HEK293 (cell line): ENCODE measurements around the gene EXOSC2.
A peak's percentile ranks its signal among the peaks of the same experiment; 100 is the strongest.

Experiments
- GLIS2 ChIP-seq: fragments of 450-650 bp; formaldehyde crosslinking; IDR thresholded peaks from 2 replicates; pipeline ENCODE4 v1.5.1; 2016; ENCODE audit warnings: missing biosample characterization, missing genetic modification characterization
- KLF10 ChIP-seq: fragments of 450-650 bp; IDR thresholded peaks from 2 replicates; pipeline ENCODE4 v1.5.1; 2018; ENCODE audit warnings: missing biosample characterization, mild to moderate bottlenecking, missing genetic modification characterization
- OSR2 ChIP-seq: fragments of 450-650 bp; formaldehyde crosslinking; IDR thresholded peaks from 2 replicates; pipeline ENCODE4 v1.5.1; 2016; ENCODE audit warnings: missing biosample characterization, missing genetic modification characterization
- PRDM1 ChIP-seq: fragments of 450-650 bp; formaldehyde crosslinking; IDR thresholded peaks from 2 replicates; pipeline ENCODE4; 2016; ENCODE audit warnings: missing biosample characterization, missing genetic modification characterization
- SCRT2 ChIP-seq: fragments of 450-650 bp; formaldehyde crosslinking; IDR thresholded peaks from 2 replicates; pipeline ENCODE4 v1.5.1; 2016; ENCODE audit warnings: missing biosample characterization, missing genetic modification characterization
- SETDB1 ChIP-seq: IDR thresholded peaks from one replicate; pipeline ENCODE4 v1.6.1; 2017; ENCODE audit warnings: mild to moderate bottlenecking, low read length, moderate library complexity, mixed read lengths; ENCODE audit not compliant: insufficient read length
- TRIM28 ChIP-seq: IDR thresholded peaks from 2 replicates; pipeline ENCODE4 v1.6.1; 2011; ENCODE audit warnings: low read length, control low read depth, borderline replicate concordance
- ZBTB1 ChIP-seq: fragments of 450-650 bp; formaldehyde crosslinking; IDR thresholded peaks from 2 replicates; pipeline ENCODE4 v1.5.1; 2016; ENCODE audit warnings: missing biosample characterization, missing genetic modification characterization
- ZBTB21 ChIP-seq: fragments of 450-650 bp; formaldehyde crosslinking; IDR thresholded peaks from 2 replicates; pipeline ENCODE4 v1.5.1; 2017; ENCODE audit warnings: missing biosample characterization, missing genetic modification characterization
- ZBTB48 ChIP-seq: fragments of 450-650 bp; formaldehyde crosslinking; IDR thresholded peaks from 2 replicates; pipeline ENCODE4 v1.5.1; 2016; ENCODE audit warnings: missing biosample characterization, missing genetic modification characterization
- ZEB2 ChIP-seq: fragments of 450-650 bp; formaldehyde crosslinking; IDR thresholded peaks from 2 replicates; pipeline ENCODE4 v1.5.1; 2016; ENCODE audit warnings: missing biosample characterization, missing genetic modification characterization
- ZFP37 ChIP-seq: fragments of 450-650 bp; formaldehyde crosslinking; IDR thresholded peaks from 2 replicates; pipeline ENCODE4 v1.5.1; 2016; ENCODE audit warnings: missing biosample characterization, missing genetic modification characterization
- ZNF10 ChIP-seq: fragments of 450-650 bp; formaldehyde crosslinking; IDR thresholded peaks from 2 replicates; pipeline ENCODE4 v1.5.1; 2017; ENCODE audit warnings: missing biosample characterization, missing genetic modification characterization
- ZNF16 ChIP-seq: fragments of 450-650 bp; formaldehyde crosslinking; IDR thresholded peaks from 2 replicates; pipeline ENCODE4 v1.5.1; 2016; ENCODE audit warnings: low read depth, missing biosample characterization, missing genetic modification characterization
- ZNF174 ChIP-seq: fragments of 450-650 bp; formaldehyde crosslinking; IDR thresholded peaks from 2 replicates; pipeline ENCODE4 v1.5.0; 2017; ENCODE audit warnings: missing biosample characterization, mild to moderate bottlenecking, missing genetic modification characterization
- ZNF274 ChIP-seq, 2 experiments: fragments of 200-500 bp in 1 of 2; fragments of 450-650 bp in 1 of 2; sonication (Bioruptor generic) in 1 of 2; formaldehyde crosslinking in 1 of 2; IDR thresholded peaks; 2 replicates each; pipeline versions ENCODE4 v1.5.1 to v1.6.1; 2014 to 2016; ENCODE audit warnings: borderline replicate concordance in 1 of 2, inconsistent platforms in 1 of 2, low read length in 1 of 2, missing biosample characterization in 1 of 2, missing genetic modification characterization in 1 of 2
- ZNF416 ChIP-seq: fragments of 450-650 bp; formaldehyde crosslinking; IDR thresholded peaks from 2 replicates; pipeline ENCODE4 v1.5.1; 2016; ENCODE audit warnings: missing biosample characterization, missing genetic modification characterization
- ZNF529 ChIP-seq: fragments of 450-650 bp; formaldehyde crosslinking; IDR thresholded peaks from 2 replicates; pipeline ENCODE4 v1.5.1; 2017; ENCODE audit warnings: missing genetic modification characterization, missing biosample characterization; ENCODE audit not compliant: insufficient replicate concordance
- ZNF548 ChIP-seq: fragments of 450-650 bp; formaldehyde crosslinking; IDR thresholded peaks from 2 replicates; pipeline ENCODE4 v1.5.1; 2016; ENCODE audit warnings: missing biosample characterization, missing genetic modification characterization
- ZNF560 ChIP-seq: fragments of 450-650 bp; formaldehyde crosslinking; IDR thresholded peaks from 2 replicates; pipeline ENCODE4 v1.5.1; 2017; ENCODE audit warnings: missing biosample characterization, missing genetic modification characterization, borderline replicate concordance
- ZNF600 ChIP-seq: fragments of 450-650 bp; formaldehyde crosslinking; IDR thresholded peaks from 2 replicates; pipeline ENCODE4 v1.5.1; 2016; ENCODE audit warnings: missing biosample characterization, missing genetic modification characterization
- ZNF610 ChIP-seq: fragments of 450-650 bp; formaldehyde crosslinking; IDR thresholded peaks from 2 replicates; pipeline ENCODE4 v1.5.1; 2016; ENCODE audit warnings: missing biosample characterization, missing genetic modification characterization, borderline replicate concordance
- ZNF654 ChIP-seq: fragments of 450-650 bp; formaldehyde crosslinking; IDR thresholded peaks from 2 replicates; pipeline ENCODE4 v1.5.1; 2016; ENCODE audit warnings: low read depth, missing biosample characterization, missing genetic modification characterization
- ZNF701 ChIP-seq: fragments of 450-650 bp; formaldehyde crosslinking; IDR thresholded peaks from 2 replicates; pipeline ENCODE4 v1.5.1; 2016; ENCODE audit warnings: missing biosample characterization, missing genetic modification characterization
- ZNF777 ChIP-seq: fragments of 450-650 bp; formaldehyde crosslinking; IDR thresholded peaks from 2 replicates; pipeline ENCODE4 v1.5.1; 2017; ENCODE audit warnings: missing biosample characterization, missing genetic modification characterization, borderline replicate concordance
- ZSCAN16 ChIP-seq: fragments of 450-650 bp; formaldehyde crosslinking; IDR thresholded peaks from 2 replicates; pipeline ENCODE4 v1.5.1; 2016; ENCODE audit warnings: missing biosample characterization, missing genetic modification characterization
- TF ChIP-seq, protein P1 (sequence below): fragments of 450-650 bp; formaldehyde crosslinking; IDR thresholded peaks from 2 replicates; pipeline ENCODE4 v1.5.1; 2017; ENCODE audit warnings: missing biosample characterization, missing genetic modification characterization
- TF ChIP-seq, protein P2 (sequence below): fragments of 450-650 bp; formaldehyde crosslinking; IDR thresholded peaks from 2 replicates; pipeline ENCODE4 v1.5.1; 2017; ENCODE audit warnings: missing biosample characterization, missing genetic modification characterization
- TF ChIP-seq, protein P3 (sequence below): fragments of 450-650 bp; formaldehyde crosslinking; IDR thresholded peaks from 2 replicates; pipeline ENCODE4 v1.5.1; 2016; ENCODE audit warnings: missing biosample characterization, missing genetic modification characterization
- TF ChIP-seq, protein P4 (sequence below): fragments of 450-650 bp; formaldehyde crosslinking; IDR thresholded peaks from 2 replicates; pipeline ENCODE4 v1.5.1; 2016; ENCODE audit warnings: missing biosample characterization, missing genetic modification characterization
- TF ChIP-seq, protein P5 (sequence below): fragments of 450-650 bp; formaldehyde crosslinking; IDR thresholded peaks from 2 replicates; pipeline ENCODE4 v1.5.1; 2016; ENCODE audit warnings: missing biosample characterization, missing genetic modification characterization

Gene EXOSC2

DNA sequence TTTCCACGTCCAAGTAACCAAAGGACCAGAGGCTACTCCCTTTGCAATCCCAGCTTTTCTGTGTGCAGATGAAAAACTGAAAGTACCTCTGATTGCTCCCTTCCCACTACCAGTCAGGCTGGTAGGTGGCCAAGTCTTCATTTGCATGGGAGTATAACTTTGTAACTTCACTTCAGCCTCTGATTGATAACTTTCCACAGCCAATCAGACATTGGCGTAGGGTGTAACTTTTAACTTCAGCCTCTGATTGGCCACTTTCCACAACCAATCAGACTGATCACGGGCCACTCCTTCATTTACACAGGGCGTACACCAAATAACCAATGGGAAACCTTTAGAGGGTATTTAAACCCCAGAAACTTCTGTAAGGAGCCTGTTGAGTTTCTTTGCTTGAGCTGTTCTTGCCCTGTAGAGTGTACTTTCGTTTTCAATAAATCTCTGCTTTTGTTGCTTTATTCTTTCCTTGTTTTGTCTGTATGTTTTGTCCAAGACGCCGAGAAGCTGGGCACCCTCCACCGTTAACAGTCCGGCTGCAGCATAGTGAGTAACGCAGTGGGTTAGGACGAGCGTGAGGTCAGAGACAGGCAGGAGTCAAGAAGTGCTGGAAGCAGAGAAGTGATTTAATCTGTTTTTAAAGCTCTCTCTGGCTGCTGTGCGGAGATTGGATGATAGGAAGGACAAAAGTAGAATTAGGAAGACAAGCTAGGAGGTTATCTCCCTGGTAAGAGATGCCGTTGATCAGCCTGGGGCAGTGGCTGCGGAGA lies 3.5 kb upstream of the EXOSC2 start (continued):
- TF ChIP-seq ZNF416 (tag by site-specific recombination) (no peak), ZNF529 (tag by site-specific recombination) (no peak), ZNF654 (no peak), ZNF174 (no peak), ZNF600 (tag by site-specific recombination) (no peak), ZBTB21 (tag by site-specific recombination) (no peak), ZNF10 (tag by site-specific recombination) (no peak), ZSCAN16 (no peak), ZNF274 (IDR thresholded peaks at IDR 0.05; ENCODE audit: low read length) (no peak), ZNF274 (tag by site-specific recombination; IDR thresholded peaks at IDR 0.05; ENCODE audit: borderline replicate concordance) (no peak), ZNF16 (tag by site-specific recombination) (no peak), KLF10 (0 out of 2 replicates have a peak, but pooled peaks have one; percentile 18), SETDB1 (no peak), PRDM1 (tag by site-specific recombination) (no peak; the same call in 1 of the 2 replicates), ZFP37 (tag by site-specific recombination) (no peak), ZNF777 (tag by site-specific recombination) (no peak), ZNF548 (tag by site-specific recombination) (no peak), ZEB2 (tag by site-specific recombination) (no peak), ZNF701 (tag by site-specific recombination) (no peak), OSR2 (no peak), ZBTB48 (no peak), ZNF610 (tag by site-specific recombination) (no peak), ZNF560 (tag by site-specific recombination) (no peak), ZBTB1 (tag by site-specific recombination) (no peak), GLIS2 (no peak), TRIM28 (peak; percentile 78), SCRT2 (tag by site-specific recombination) (peak; percentile 94)
- TF ChIP-seq, protein P1, sequence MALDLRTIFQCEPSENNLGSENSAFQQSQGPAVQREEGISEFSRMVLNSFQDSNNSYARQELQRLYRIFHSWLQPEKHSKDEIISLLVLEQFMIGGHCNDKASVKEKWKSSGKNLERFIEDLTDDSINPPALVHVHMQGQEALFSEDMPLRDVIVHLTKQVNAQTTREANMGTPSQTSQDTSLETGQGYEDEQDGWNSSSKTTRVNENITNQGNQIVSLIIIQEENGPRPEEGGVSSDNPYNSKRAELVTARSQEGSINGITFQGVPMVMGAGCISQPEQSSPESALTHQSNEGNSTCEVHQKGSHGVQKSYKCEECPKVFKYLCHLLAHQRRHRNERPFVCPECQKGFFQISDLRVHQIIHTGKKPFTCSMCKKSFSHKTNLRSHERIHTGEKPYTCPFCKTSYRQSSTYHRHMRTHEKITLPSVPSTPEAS (tag by site-specific recombination), result no peak
- TF ChIP-seq, protein P2, sequence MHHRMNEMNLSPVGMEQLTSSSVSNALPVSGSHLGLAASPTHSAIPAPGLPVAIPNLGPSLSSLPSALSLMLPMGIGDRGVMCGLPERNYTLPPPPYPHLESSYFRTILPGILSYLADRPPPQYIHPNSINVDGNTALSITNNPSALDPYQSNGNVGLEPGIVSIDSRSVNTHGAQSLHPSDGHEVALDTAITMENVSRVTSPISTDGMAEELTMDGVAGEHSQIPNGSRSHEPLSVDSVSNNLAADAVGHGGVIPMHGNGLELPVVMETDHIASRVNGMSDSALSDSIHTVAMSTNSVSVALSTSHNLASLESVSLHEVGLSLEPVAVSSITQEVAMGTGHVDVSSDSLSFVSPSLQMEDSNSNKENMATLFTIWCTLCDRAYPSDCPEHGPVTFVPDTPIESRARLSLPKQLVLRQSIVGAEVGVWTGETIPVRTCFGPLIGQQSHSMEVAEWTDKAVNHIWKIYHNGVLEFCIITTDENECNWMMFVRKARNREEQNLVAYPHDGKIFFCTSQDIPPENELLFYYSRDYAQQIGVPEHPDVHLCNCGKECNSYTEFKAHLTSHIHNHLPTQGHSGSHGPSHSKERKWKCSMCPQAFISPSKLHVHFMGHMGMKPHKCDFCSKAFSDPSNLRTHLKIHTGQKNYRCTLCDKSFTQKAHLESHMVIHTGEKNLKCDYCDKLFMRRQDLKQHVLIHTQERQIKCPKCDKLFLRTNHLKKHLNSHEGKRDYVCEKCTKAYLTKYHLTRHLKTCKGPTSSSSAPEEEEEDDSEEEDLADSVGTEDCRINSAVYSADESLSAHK (tag by site-specific recombination), result 0 out of 2 replicates have a peak, but pooled peaks have one; percentile 21
- TF ChIP-seq, protein P3, sequence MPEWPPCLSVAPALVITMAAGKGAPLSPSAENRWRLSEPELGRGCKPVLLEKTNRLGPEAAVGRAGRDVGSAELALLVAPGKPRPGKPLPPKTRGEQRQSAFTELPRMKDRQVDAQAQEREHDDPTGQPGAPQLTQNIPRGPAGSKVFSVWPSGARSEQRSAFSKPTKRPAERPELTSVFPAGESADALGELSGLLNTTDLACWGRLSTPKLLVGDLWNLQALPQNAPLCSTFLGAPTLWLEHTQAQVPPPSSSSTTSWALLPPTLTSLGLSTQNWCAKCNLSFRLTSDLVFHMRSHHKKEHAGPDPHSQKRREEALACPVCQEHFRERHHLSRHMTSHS (tag by site-specific recombination), result no peak
- TF ChIP-seq, protein P4, sequence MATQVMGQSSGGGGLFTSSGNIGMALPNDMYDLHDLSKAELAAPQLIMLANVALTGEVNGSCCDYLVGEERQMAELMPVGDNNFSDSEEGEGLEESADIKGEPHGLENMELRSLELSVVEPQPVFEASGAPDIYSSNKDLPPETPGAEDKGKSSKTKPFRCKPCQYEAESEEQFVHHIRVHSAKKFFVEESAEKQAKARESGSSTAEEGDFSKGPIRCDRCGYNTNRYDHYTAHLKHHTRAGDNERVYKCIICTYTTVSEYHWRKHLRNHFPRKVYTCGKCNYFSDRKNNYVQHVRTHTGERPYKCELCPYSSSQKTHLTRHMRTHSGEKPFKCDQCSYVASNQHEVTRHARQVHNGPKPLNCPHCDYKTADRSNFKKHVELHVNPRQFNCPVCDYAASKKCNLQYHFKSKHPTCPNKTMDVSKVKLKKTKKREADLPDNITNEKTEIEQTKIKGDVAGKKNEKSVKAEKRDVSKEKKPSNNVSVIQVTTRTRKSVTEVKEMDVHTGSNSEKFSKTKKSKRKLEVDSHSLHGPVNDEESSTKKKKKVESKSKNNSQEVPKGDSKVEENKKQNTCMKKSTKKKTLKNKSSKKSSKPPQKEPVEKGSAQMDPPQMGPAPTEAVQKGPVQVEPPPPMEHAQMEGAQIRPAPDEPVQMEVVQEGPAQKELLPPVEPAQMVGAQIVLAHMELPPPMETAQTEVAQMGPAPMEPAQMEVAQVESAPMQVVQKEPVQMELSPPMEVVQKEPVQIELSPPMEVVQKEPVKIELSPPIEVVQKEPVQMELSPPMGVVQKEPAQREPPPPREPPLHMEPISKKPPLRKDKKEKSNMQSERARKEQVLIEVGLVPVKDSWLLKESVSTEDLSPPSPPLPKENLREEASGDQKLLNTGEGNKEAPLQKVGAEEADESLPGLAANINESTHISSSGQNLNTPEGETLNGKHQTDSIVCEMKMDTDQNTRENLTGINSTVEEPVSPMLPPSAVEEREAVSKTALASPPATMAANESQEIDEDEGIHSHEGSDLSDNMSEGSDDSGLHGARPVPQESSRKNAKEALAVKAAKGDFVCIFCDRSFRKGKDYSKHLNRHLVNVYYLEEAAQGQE (tag by site-specific recombination), result no peak
- TF ChIP-seq, protein P5, sequence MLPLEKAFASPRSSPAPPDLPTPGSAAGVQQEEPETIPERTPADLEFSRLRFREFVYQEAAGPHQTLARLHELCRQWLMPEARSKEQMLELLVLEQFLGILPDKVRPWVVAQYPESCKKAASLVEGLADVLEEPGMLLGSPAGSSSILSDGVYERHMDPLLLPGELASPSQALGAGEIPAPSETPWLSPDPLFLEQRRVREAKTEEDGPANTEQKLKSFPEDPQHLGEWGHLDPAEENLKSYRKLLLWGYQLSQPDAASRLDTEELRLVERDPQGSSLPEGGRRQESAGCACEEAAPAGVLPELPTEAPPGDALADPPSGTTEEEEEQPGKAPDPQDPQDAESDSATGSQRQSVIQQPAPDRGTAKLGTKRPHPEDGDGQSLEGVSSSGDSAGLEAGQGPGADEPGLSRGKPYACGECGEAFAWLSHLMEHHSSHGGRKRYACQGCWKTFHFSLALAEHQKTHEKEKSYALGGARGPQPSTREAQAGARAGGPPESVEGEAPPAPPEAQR (tag by site-specific recombination), result no peak
